Naive thymus-derived CD4-positive, alpha-beta T cell (primary cell): ENCODE results near the gene CEL. TPM values are rescaled to one million over a fixed set of nuclear protein-coding genes. Genes with fewer than 3 reads are reported as not detected.

ENCODE experiments used
- ATAC-seq: fragments of 150-1000 bp; cut with Tn5 transposase; 2 replicates; pipeline ENCODE4 v1.10.0; 2021; ENCODE audit warnings: mild to moderate bottlenecking, moderate library complexity
- CTCF ChIA-PET: fragments of 350-600 bp; sonication (Branson Sonifier 250); formaldehyde crosslinking; loops from one replicate; lab custom pipeline; 2021; ENCODE audit warnings: antibody characterized with exemption; lab: Charles Lee
- POLR2A ChIA-PET: fragments of 350-600 bp; sonication (Branson Sonifier 250); formaldehyde crosslinking; loops from one replicate; lab custom pipeline; 2021; ENCODE audit warnings: antibody characterized with exemption, inconsistent platforms; lab: Charles Lee
- DNase-seq, 9 donors: peaks; one replicate each; pipeline versions ENCODE4 v3.0.0 to v3.0.0-alpha.2; 2020 to 2022; ENCODE audit warnings: mixed read lengths in 1 of 9
- H3K27ac ChIP-seq: one replicate; pipeline ENCODE4 v1.7.0; 2013; ENCODE audit warnings: mild to moderate bottlenecking, low read depth, low read length, moderate library complexity
- H3K27me3 ChIP-seq, 2 donors: one replicate each; pipeline ENCODE4 v1.7.0; 2013; ENCODE audit warnings: low read length in 2 of 2, mild to moderate bottlenecking in 2 of 2, moderate library complexity in 2 of 2; ENCODE audit not compliant: control insufficient read depth in 2 of 2, insufficient read depth in 2 of 2
- H3K36me3 ChIP-seq, 3 experiments: 1 replicate in 2 of 3; 2 replicates in 1 of 3; pipeline ENCODE4 v1.7.0; 2013; ENCODE audit warnings: low read length in 3 of 3, mild to moderate bottlenecking in 3 of 3, moderate library complexity in 1 of 3; ENCODE audit not compliant: insufficient read depth in 3 of 3, control insufficient read depth in 2 of 3
- H3K4me1 ChIP-seq, 2 donors: one replicate each; pipeline ENCODE4 v1.7.0; 2013; ENCODE audit warnings: low read length in 2 of 2, mild to moderate bottlenecking in 2 of 2, moderate library complexity in 1 of 2; ENCODE audit not compliant: control insufficient read depth in 2 of 2, insufficient read depth in 2 of 2
- H3K4me3 ChIP-seq: 2 replicates; pipeline ENCODE4 v1.7.0; 2013; ENCODE audit warnings: mild to moderate bottlenecking, low read length
- H3K9me3 ChIP-seq, 3 experiments: 1 replicate in 2 of 3; 2 replicates in 1 of 3; pipeline ENCODE4 v1.7.0; 2013; ENCODE audit warnings: low read length in 3 of 3; ENCODE audit not compliant: control insufficient read depth in 2 of 3
- H3K27ac Mint-ChIP-seq, 9 donors: one replicate each; pipeline ENCODE4 v1.8.0; 2020 to 2022; ENCODE audit warnings: mixed read lengths in 9 of 9, mild to moderate bottlenecking in 8 of 9, moderate library complexity in 5 of 9, inconsistent platforms in 2 of 9
- H3K27me3 Mint-ChIP-seq, 5 donors: one replicate each; pipeline ENCODE4 v1.8.0; 2021 to 2022; ENCODE audit warnings: mixed read lengths in 5 of 5, mild to moderate bottlenecking in 1 of 5
- H3K36me3 Mint-ChIP-seq, 5 donors: one replicate each; pipeline ENCODE4 v1.8.0; 2020 to 2022; ENCODE audit warnings: mixed read lengths in 5 of 5, mild to moderate bottlenecking in 3 of 5, inconsistent platforms in 1 of 5
- H3K4me1 Mint-ChIP-seq, 7 donors: one replicate each; pipeline ENCODE4 v1.8.0; 2020 to 2022; ENCODE audit warnings: mixed read lengths in 7 of 7, mild to moderate bottlenecking in 3 of 7, inconsistent platforms in 1 of 7
- H3K4me3 Mint-ChIP-seq, 10 donors: one replicate each; pipeline ENCODE4 v1.8.0; 2020 to 2022; ENCODE audit warnings: mild to moderate bottlenecking in 10 of 10, mixed read lengths in 10 of 10, moderate library complexity in 6 of 10, inconsistent platforms in 2 of 10
- H3K9me3 Mint-ChIP-seq, 11 donors: one replicate each; pipeline ENCODE4 v1.8.0; 2020 to 2022; ENCODE audit warnings: mixed read lengths in 11 of 11, mild to moderate bottlenecking in 4 of 11, inconsistent platforms in 1 of 11, moderate library complexity in 1 of 11
- intact Hi-C, 2 donors: fragments of 100-400 bp; cut with micrococcal nuclease; formaldehyde crosslinking; loops; one replicate each; pipeline ENCODE4 v1.15.1; 2023
- polyA plus RNA-seq, 2 donors: library from polyadenylated mRNA; unstranded; fragments of 300-500 nt; fragmentation: Illumina TruSeq; gene quantifications; one replicate each; pipeline ENCODE4 v1.2.3, GENCODE V29; 2021
- total RNA-seq, 6 experiments: library from RNA in 5 of 6; stranded (reverse) in 5 of 6; gene quantifications; 1 replicate in 5 of 6; 2 replicates in 1 of 6; pipeline ENCODE4 v1.2.3 and lab custom pipeline; 2021 to 2026

The CEL gene
- total and polyA plus RNA-seq, 7 experiments from 2014 or later, result 0.32 to 2.3 (median 2.2) TPM; not detected in 2

DNA sequence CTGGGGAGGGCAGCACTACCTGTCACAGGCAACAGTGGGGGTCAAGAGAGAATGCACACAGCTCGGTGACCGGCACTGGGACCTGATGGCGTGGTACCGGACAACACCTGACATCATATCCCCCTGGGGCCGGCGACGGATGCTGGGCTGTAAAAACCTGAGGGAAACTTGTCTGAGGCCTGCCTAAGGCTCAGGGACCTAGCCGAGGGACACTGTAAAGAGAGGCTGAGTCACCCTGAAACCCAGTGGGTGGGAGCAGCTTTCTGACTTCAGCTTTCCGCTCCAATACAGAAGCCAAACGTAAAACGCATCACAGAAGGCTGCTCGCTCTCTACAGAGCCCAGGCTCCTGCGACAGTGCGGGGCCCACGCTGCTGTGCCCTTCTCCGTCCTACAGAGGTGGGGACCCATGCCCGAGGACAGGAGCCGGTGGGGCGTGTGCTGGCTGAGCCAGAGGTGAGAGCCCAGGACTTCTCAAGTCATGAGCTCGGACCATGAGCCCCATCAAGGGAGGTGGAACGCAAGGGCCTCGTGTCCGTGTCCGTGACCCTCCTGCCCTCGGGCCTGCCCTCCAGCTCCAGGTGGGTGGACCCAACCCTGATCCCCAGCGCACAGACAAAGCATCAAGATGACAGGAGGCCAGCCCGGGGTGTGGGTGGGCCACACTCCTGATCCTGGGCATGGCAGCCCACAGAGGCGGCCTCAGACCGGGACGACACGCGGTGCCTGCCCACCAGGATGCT, 54.0 kb downstream of the CEL start:
- Histone ChIP-seq H3K4me3 (no peak overlapping the region), H3K4me1 (peaks cover 26 to 60% of the 10 kb centered on the region in 2 donors), H3K27ac (no peak overlapping the region), H3K9me3 (no peaks in the 10 kb centered on the region), H3K36me3 (peaks cover 0 to 11% (median 0%) of the 10 kb centered on the region in 3 experiments), H3K27me3 (no peaks in the 10 kb centered on the region)
- DNase-seq, result peak in 2 of 9 donors; percentile 8 to 66
- Mint-ChIP-seq H3K4me1 (peaks cover 20 to 62% (median 34%) of the 10 kb centered on the region in 7 donors), H3K36me3 (no peaks in the 10 kb centered on the region), H3K4me3 (peak overlapping the region in 1 of 10 donors; percentile 66), H3K9me3 (peaks cover 0 to 2% (median 0%) of the 10 kb centered on the region in 11 donors), H3K27ac (peak overlapping the region in 1 of 9 donors; percentile 89), H3K27me3 (no peaks in the 10 kb centered on the region)
- intact Hi-C loops, result no loop called here
- POLR2A ChIA-PET, result no interaction called here
- CTCF ChIA-PET, result interaction anchor here (1.2 to 1.9 kb wide), 2 partner anchors 14 to 34 kb away, joined by 5 read pairs; no protein-coding TSS in a partner anchor
- ATAC-seq, result peak; percentile 17

- no peak overlapping the region for H3K27ac ChIP-seq
- CTCF ChIA-PET, result interaction anchor here (4.0 kb wide), 1 partner anchor 27 kb away, joined by 22 read pairs; no protein-coding TSS in a partner anchor
Measured at GRCh38 chr9:133116346-133117231, 54.8 kb downstream of the CEL start.

GRCh38 chr9:133117271-133118178, 55.7 kb downstream of the CEL start:
- H3K4me1 ChIP-seq, result peaks cover 37 to 63% of the 10 kb centered on the region in 2 donors
- Mint-ChIP-seq H3K27ac (peak overlapping the region in 4 of 9 donors; percentile 45 to 76 (median 52)), H3K4me3 (peak overlapping the region in 1 of 10 donors; percentile 52), H3K9me3 (peaks cover 0 to 2% (median 0%) of the 10 kb centered on the region in 11 donors), H3K36me3 (no peaks in the 10 kb centered on the region), H3K27me3 (no peaks in the 10 kb centered on the region), H3K4me1 (peaks cover 26 to 75% (median 42%) of the 10 kb centered on the region in 7 donors)
- DNase-seq (peak in 1 of 9 donors; percentile 6), ATAC-seq (no peak)
- CTCF ChIA-PET, result interaction anchor here (3.0 to 4.0 kb wide), 2 partner anchors 26 to 30 kb away, joined by 9 to 22 read pairs; no protein-coding TSS in a partner anchor
- POLR2A ChIA-PET, result interaction anchor here (0.6 to 2.8 kb wide), 6 partner anchors 9 to 31 kb away, joined by 3 to 15 read pairs (median 4); no protein-coding TSS in a partner anchor
- intact Hi-C loops, result no loop called here
- H3K4me3 ChIP-seq, result no peak overlapping the region
- H3K36me3 ChIP-seq, result no peaks in the 10 kb centered on the region
- H3K27me3 ChIP-seq, result no peaks in the 10 kb centered on the region
- no peaks in the 10 kb centered on the region for H3K9me3 ChIP-seq
- H3K27ac ChIP-seq, result no peak overlapping the region

More at GRCh38 chr9:133116346-133117231, 54.8 kb downstream of the CEL start:
- peak overlapping the region in 2 of 10 donors; percentile 14 to 20 for H3K4me3 Mint-ChIP-seq
- H3K4me1 Mint-ChIP-seq, result peaks cover 22 to 66% (median 35%) of the 10 kb centered on the region in 7 donors
- H3K27me3 ChIP-seq, result no peaks in the 10 kb centered on the region
- H3K4me3 ChIP-seq, result no peak overlapping the region
- POLR2A ChIA-PET, result interaction anchor here (0.6 kb wide), 1 partner anchor 10 kb away, joined by 3 read pairs; no protein-coding TSS in a partner anchor
- peaks cover 0 to 4% (median 0%) of the 10 kb centered on the region in 3 experiments for H3K36me3 ChIP-seq
- H3K4me1 ChIP-seq, result peaks cover 29 to 63% of the 10 kb centered on the region in 2 donors
- DNase-seq, result peak in 1 of 9 donors; percentile 7
- ATAC-seq, result no peak
- peak overlapping the region in 2 of 9 donors; percentile 56 to 89 for H3K27ac Mint-ChIP-seq
- peaks cover 0 to 2% (median 0%) of the 10 kb centered on the region in 11 donors for H3K9me3 Mint-ChIP-seq
- no peaks in the 10 kb centered on the region for H3K9me3 ChIP-seq
- no peaks in the 10 kb centered on the region for H3K27me3 Mint-ChIP-seq
- no peaks in the 10 kb centered on the region for H3K36me3 Mint-ChIP-seq
- intact Hi-C loops, result no loop called here

DNA sequence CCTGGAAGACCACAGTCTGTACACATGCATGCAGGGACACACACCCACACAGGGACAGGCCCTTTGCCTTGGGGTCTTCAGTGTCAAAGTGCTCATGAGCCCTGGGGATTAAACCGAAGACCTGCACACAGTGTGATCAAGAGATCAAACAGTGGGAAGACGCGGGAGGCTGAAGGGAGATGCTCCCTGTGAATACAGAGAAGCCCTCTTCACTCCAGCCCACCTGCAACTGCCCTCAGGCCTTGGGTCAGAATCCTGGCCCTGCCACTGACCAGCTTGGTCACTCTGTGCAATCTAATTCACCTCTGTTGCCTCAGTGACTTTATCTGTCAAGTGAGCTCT, 56.4 kb downstream of the CEL start:
- POLR2A ChIA-PET, result interaction anchor here (0.9 to 2.8 kb wide), 5 partner anchors 9 to 31 kb away, joined by 3 to 15 read pairs (median 4); no protein-coding TSS in a partner anchor
- peaks cover 0 to 2% (median 0%) of the 10 kb centered on the region in 11 donors for H3K9me3 Mint-ChIP-seq

DNA sequence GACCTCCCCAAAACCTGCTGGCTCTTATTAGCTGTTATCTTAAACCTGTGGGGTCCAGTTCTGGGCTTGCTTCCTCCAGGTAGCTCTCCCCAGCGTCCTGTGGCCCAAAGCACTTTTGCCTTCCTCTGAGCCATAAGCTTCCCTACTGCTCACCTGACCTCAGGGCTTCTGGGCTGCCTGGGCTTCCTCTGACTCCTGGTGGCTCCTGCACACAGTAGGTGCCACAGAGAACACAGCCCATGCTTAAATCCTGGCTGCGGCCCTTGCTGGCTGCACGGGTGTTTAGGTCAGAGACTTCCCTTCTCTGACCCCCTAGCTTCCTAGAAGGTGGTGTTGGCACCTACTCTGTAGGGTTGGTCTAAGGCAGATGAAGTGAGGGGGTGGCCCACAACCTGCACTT, 56.8 kb downstream of the CEL start:
- no peak overlapping the region for H3K4me3 ChIP-seq
- Mint-ChIP-seq H3K27me3 (no peaks in the 10 kb centered on the region), H3K9me3 (peaks cover 0 to 2% (median 0%) of the 10 kb centered on the region in 11 donors), H3K36me3 (peaks cover 0 to 1% (median 0%) of the 10 kb centered on the region in 5 donors), H3K4me3 (peak overlapping the region in 7 of 10 donors; percentile 27 to 69 (median 39)), H3K4me1 (peaks cover 21 to 74% (median 40%) of the 10 kb centered on the region in 7 donors), H3K27ac (peak overlapping the region in 7 of 9 donors; percentile 18 to 86 (median 70))
- no peaks in the 10 kb centered on the region for H3K36me3 ChIP-seq
- CTCF ChIA-PET, result interaction anchor here (0.8 to 4.0 kb wide), 4 partner anchors 13 to 29 kb away, joined by 3 to 22 read pairs (median 6); no protein-coding TSS in a partner anchor
- no peak overlapping the region for H3K27ac ChIP-seq
- no peaks in the 10 kb centered on the region for H3K27me3 ChIP-seq
- ATAC-seq (no peak), DNase-seq (peak in 1 of 9 donors; percentile 5)
- intact Hi-C loops, result no loop called here
- peaks cover 27 to 52% of the 10 kb centered on the region in 2 donors for H3K4me1 ChIP-seq
- POLR2A ChIA-PET, result interaction anchor here (0.9 to 2.8 kb wide), 7 partner anchors 8 to 30 kb away, joined by 3 to 15 read pairs (median 3); no protein-coding TSS in a partner anchor
- no peaks in the 10 kb centered on the region for H3K9me3 ChIP-seq

More for the DNA sequence above, 56.4 kb downstream of the CEL start:
- DNase-seq (peak in 1 of 9 donors; percentile 7), ATAC-seq (no peak)
- Histone ChIP-seq H3K36me3 (no peaks in the 10 kb centered on the region), H3K4me3 (no peak overlapping the region), H3K27ac (no peak overlapping the region), H3K4me1 (peaks cover 32 to 56% of the 10 kb centered on the region in 2 donors), H3K27me3 (no peaks in the 10 kb centered on the region), H3K9me3 (no peaks in the 10 kb centered on the region)
- CTCF ChIA-PET, result interaction anchor here (1.1 to 4.0 kb wide), 3 partner anchors 16 to 29 kb away, joined by 4 to 22 read pairs (median 9); no protein-coding TSS in a partner anchor
- H3K4me3 Mint-ChIP-seq, result peak overlapping the region in 1 of 10 donors; percentile 52
- peaks cover 25 to 74% (median 41%) of the 10 kb centered on the region in 7 donors for H3K4me1 Mint-ChIP-seq
- H3K27me3 Mint-ChIP-seq, result no peaks in the 10 kb centered on the region
- intact Hi-C loops, result no loop called here
- no peaks in the 10 kb centered on the region for H3K36me3 Mint-ChIP-seq
- peak overlapping the region in 4 of 9 donors; percentile 56 to 78 (median 69) for H3K27ac Mint-ChIP-seq
